GM21526 (cell line): ENCODE data around the gene ALPK1.
"Not testable (repeated sequence)": the region's sequence is repeated elsewhere in the genome, so short reads cannot be mapped to it uniquely, and the experiment has no call there.

Source experiments
- ATAC-seq: cut with Tn5 transposase; IDR thresholded peaks from one replicate; pipeline ENCODE4 v1.9.1; 2021; ENCODE audit warnings: moderate library complexity; ENCODE audit not compliant: unreplicated experiment, low FRiP score

ALPK1 gene

DNA sequence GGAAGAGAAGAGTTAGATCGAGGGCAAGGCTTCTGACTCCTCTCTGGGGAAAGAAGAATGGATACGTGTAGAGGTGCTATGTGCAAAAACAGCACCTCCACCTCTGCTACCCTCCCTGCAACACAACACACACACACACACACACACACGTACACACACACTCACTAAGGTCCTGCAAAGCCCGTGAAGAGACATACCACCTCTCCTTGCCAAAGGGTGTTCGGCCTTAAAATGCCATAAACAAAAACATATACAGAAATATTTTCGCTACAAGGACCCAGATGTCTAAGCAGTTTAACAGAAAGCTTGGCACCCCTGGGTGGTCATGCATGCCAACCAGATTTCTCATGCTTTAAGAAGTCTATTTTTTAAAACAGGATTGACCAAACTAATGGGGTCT, 13.0 kb upstream of the ALPK1 start:
- ATAC-seq, result no peak

DNA sequence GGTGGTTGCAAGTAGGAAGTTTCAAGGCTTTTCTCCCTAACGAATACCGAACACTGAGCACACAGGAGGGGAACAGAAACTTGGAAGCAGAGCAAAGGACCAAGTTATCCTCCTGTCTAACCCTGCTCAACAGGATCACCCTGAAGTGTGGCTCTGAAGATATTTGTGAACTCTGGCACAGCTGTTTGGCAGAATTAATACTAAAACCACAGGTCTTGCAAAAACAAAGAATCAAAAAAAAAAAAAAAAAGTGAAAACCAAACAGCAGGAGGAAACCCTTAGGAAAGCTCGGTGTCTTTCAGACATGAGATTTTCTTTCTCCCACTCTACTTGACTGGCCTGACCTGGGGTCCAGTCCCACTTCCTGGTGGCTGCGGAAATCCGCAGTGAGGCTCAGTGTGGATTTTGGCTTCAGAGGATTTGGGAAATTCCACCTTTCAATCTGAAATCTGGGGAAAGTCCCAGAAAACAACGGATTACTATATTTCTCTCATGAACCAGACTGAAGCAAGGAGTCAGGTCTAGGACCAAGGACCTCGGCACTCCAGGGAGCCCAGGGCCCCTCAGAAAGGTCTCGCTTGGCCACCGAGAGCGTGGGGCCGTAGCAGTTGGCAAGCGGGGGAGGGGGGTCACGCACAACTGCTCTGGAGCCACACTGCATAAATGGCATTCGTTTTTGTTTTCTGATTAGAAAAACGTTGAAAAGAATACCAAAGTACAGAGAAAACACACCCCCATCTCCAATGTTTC, 12.3 kb upstream of the ALPK1 start:
- ATAC-seq, result no peak

GRCh38 chr4:112287258-112287989, 9.7 kb upstream of the ALPK1 start:
- ATAC-seq, result peak; percentile 32

- ATAC-seq, result peak; percentile 29
Observed at GRCh38 chr4:112288455-112288854, 8.7 kb upstream of the ALPK1 start.

- ATAC-seq, result no peak
Observed at GRCh38 chr4:112289407-112290253, 7.5 kb upstream of the ALPK1 start.

GRCh38 chr4:112290341-112290740, 6.8 kb upstream of the ALPK1 start:
- no peak for ATAC-seq

- ATAC-seq, result no peak
Observed at GRCh38 chr4:112299721-112300120, 2.6 kb downstream of the ALPK1 start.

- ATAC-seq, result peak; percentile 53
Observed at GRCh38 chr4:112302320-112303274, 5.4 kb downstream of the ALPK1 start.

DNA sequence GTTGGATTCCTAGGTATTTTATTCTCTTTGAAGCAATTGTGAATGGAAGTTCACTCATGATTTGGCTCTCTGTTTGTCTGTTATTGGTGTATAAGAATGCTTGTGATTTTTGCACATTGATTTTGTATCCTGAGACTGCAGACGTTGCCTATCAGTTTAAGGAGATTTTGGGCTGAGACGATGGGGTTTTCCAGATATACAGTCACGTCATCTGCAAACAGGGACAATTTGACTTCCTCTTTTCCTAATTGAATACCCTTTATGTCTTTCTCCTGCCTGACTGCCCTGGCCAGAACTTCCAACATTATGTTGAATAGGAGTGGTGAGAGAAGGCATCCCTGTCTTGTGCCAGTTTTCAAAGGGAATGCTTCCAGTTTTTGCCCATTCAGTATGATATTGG, 8.3 kb downstream of the ALPK1 start:
- ATAC-seq, result not testable (repeated sequence)

- ATAC-seq, result not testable (repeated sequence)
Observed at GRCh38 chr4:112309263-112309791, 12.2 kb downstream of the ALPK1 start.

GRCh38 chr4:112311516-112311915, 14.3 kb downstream of the ALPK1 start:
- ATAC-seq, result no peak

- peak; percentile 97 for ATAC-seq
Observed at GRCh38 chr4:112312610-112313239, 15.6 kb downstream of the ALPK1 start.

DNA sequence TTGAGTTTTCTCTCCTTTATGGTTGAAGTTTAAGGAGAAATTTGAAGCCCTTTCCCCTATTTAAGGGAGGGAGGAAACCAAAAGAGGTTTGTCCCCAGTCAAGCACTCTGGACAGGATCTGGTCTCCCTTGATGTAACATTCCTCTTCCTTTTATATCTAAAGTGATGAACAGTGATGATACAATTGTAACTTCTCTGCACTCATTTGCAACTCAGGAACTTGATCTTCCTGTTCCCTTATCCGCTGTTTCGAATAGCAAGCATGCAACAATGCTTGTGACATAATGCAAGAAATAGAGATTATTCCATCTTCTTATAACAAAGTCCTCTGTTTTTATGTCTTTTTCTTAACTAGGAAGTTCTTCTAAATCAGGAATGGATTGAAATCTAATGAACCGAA, 18.3 kb downstream of the ALPK1 start:
- no peak for ATAC-seq

GRCh38 chr4:112316360-112316759, 19.2 kb downstream of the ALPK1 start:
- no peak for ATAC-seq

GRCh38 chr4:112318239-112319142, 21.3 kb downstream of the ALPK1 start:
- ATAC-seq, result peak; percentile 98

DNA sequence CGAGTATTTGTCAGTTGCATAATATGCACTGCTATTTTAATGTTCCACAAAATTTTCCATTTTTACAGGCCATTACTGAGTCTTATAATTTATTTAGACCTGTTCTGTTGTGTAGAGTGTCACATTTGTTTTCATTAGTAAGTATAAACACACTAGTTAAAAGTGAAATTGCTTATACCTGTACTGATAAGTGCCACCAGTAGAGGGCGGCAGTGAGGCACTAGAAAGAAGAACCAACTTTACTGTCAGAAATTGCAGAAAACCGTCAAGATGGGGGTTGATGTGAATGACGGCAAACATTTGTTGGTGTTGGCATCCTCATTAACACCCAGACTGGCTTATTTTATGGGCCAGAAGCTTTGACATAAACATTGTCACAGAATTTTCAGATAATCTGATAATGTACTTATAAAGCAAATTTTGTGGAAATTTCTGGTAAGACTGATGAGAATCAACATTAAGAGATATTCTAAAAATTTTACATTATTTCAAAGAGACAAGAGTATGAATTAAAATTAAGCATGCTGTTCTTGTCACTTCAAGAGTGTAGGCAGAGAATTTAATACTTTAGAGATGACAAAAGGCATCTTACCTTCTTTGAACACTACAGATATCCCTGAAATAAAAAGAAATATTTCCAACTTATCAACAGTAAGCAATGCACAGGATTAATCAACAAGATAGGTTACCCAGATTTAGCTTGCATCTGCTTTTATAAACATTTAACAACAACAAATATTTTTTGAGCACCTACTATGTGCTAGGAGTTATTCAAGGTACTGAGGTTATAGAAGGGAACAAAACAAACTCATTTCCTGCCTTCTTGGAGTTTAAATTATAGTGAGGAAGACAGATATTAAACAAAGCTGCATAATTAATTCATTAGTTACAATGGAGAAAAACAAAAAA, 24.9 kb downstream of the ALPK1 start:
- ATAC-seq, result no peak

GRCh38 chr4:112322866-112323265, 25.7 kb downstream of the ALPK1 start:
- no peak for ATAC-seq
